GM12878 (cell line): ENCODE data around the gene APOH. TPM values are rescaled to one million over a fixed set of nuclear protein-coding genes. Genes with fewer than 3 reads are reported as not detected.
A peak's percentile ranks its signal among the peaks of the same experiment; 100 is the strongest.

Source experiments
- ATF7 ChIP-seq: fragments of 450-650 bp; IDR thresholded peaks from 2 replicates; pipeline ENCODE4 v1.6.1; 2016; ENCODE audit warnings: low read depth, mild to moderate bottlenecking
- BCL11A ChIP-seq: IDR thresholded peaks from 2 replicates; pipeline ENCODE4 v1.6.1; 2011; ENCODE audit warnings: low read depth, low read length
- CHD4 ChIP-seq: fragments of 200-600 bp; sonication (generic); IDR thresholded peaks from 2 replicates; pipeline ENCODE4 v1.6.1; 2016; ENCODE audit warnings: mild to moderate bottlenecking
- E2F4 ChIP-seq: IDR thresholded peaks from 2 replicates; pipeline ENCODE4 v1.6.1; 2012; ENCODE audit warnings: low read depth, low read length, improper control_type of control experiment
- EGR1 ChIP-seq, 2 experiments: IDR thresholded peaks; 1 replicate in 1 of 2; 2 replicates in 1 of 2; pipeline ENCODE4 v1.6.1; 2011 to 2012; ENCODE audit warnings: low read depth in 2 of 2, low read length in 2 of 2, borderline replicate concordance in 1 of 2, mild to moderate bottlenecking in 1 of 2, moderate library complexity in 1 of 2
- FOXM1 ChIP-seq: IDR thresholded peaks from 2 replicates; pipeline ENCODE4 v1.6.1; 2012; ENCODE audit warnings: low read depth, mild to moderate bottlenecking, inconsistent platforms, low read length, moderate library complexity
- IKZF2 ChIP-seq, 2 experiments: fragments of 450-650 bp; IDR thresholded peaks; 2 replicates each; pipeline ENCODE4 v1.6.1; 2017; ENCODE audit warnings: mild to moderate bottlenecking in 2 of 2, moderate library complexity in 2 of 2
- IRF4 ChIP-seq: IDR thresholded peaks from 2 replicates; pipeline ENCODE4 v1.6.1; 2011; ENCODE audit warnings: low read depth, low read length
- KDM1A ChIP-seq: fragments of 200-600 bp; sonication (generic); IDR thresholded peaks from 2 replicates; pipeline ENCODE4 v1.6.1; 2016; ENCODE audit warnings: borderline replicate concordance
- KLF5 ChIP-seq: fragments of 450-650 bp; IDR thresholded peaks from 2 replicates; pipeline ENCODE4 v1.6.1; 2014; ENCODE audit warnings: mild to moderate bottlenecking; ENCODE audit not compliant: partially characterized antibody
- MLLT1 ChIP-seq: fragments of 450-650 bp; IDR thresholded peaks from 2 replicates; pipeline ENCODE4 v1.6.1; 2016; ENCODE audit warnings: mild to moderate bottlenecking
- PAX8 ChIP-seq: fragments of 450-650 bp; IDR thresholded peaks from 2 replicates; pipeline ENCODE4 v1.6.1; 2017; ENCODE audit warnings: mild to moderate bottlenecking, moderate library complexity
- PKNOX1 ChIP-seq: fragments of 450-650 bp; IDR thresholded peaks from 2 replicates; pipeline ENCODE4 v1.6.1; 2016; ENCODE audit warnings: mild to moderate bottlenecking
- RB1 ChIP-seq: fragments of 450-650 bp; formaldehyde crosslinking; IDR thresholded peaks from 2 replicates; pipeline ENCODE4 v1.6.1; 2017; ENCODE audit warnings: mild to moderate bottlenecking, borderline replicate concordance
- RBBP5 ChIP-seq: fragments of 200-600 bp; sonication (generic); conservative IDR thresholded peaks from 2 replicates; pipeline ENCODE4 v1.6.1; 2016
- RUNX3 ChIP-seq: IDR thresholded peaks from 2 replicates; pipeline ENCODE4 v1.6.1; 2012; ENCODE audit warnings: low read length, inconsistent platforms
- SMAD5 ChIP-seq: IDR thresholded peaks from 2 replicates; pipeline ENCODE4 v1.6.1; 2016; ENCODE audit warnings: antibody characterized with exemption, low read depth
- SREBF1 ChIP-seq: IDR thresholded peaks from 2 replicates; pipeline ENCODE4 v1.6.1; 2012; ENCODE audit warnings: mild to moderate bottlenecking, low read length
- SREBF2 ChIP-seq: IDR thresholded peaks from 2 replicates; pipeline ENCODE4 v1.6.1; 2012; ENCODE audit warnings: mild to moderate bottlenecking, low read length
- ZBED1 ChIP-seq: IDR thresholded peaks from 2 replicates; pipeline ENCODE4 v1.6.1; 2016; ENCODE audit warnings: borderline replicate concordance
- ZNF687 ChIP-seq: fragments of 450-650 bp; IDR thresholded peaks from 2 replicates; pipeline ENCODE4 v1.6.1; 2017; ENCODE audit warnings: mild to moderate bottlenecking, moderate library complexity
- ZSCAN29 ChIP-seq: fragments of 450-650 bp; IDR thresholded peaks from 2 replicates; pipeline ENCODE4 v1.6.1; 2017; ENCODE audit warnings: mild to moderate bottlenecking, moderate library complexity
- polyA plus RNA-seq, 11 experiments: library from polyadenylated mRNA; depleted of rRNA in 4 of 11; unstranded in 6 of 11; stranded (reverse) in 5 of 11; fragments of >200 nt; fragmentation: Nextera tagmentation in 4 of 11; fragmentation: Illumina TruSeq in 1 of 11; extraction: Ambion mirVana in 4 of 11; extraction: Trizol in 1 of 11; gene quantifications; 1 replicate in 1 of 11; 2 replicates in 10 of 11; pipeline versions ENCODE4 v1.2.1 to v1.2.3, GENCODE V29; 2011 to 2016; ENCODE audit warnings: inconsistent platforms in 2 of 11, missing spikeins in 2 of 11, low read depth in 1 of 11
- total RNA-seq, 4 experiments: library from RNA; depleted of rRNA in 3 of 4; stranded (reverse); fragments of >200 nt in 3 of 4; fragmentation: Illumina TruSeq in 1 of 4; extraction: Trizol in 1 of 4; gene quantifications; 2 replicates each; pipeline versions ENCODE4 v1.2.1 to v1.2.3, GENCODE V29; 2013 to 2021

APOH gene
- total and polyA plus RNA-seq, 10 of the 15 experiments (the other 5 are each of a cell fraction or from before 2014, with no cell fraction given), result 1.8 TPM; not detected in 9

GRCh38 chr17:66191593-66192377 is 37.4 kb downstream of the APOH start, which contains the start of gene CEP112 (continued):
- TF ChIP-seq PKNOX1 (no peak), IKZF2 (IDR thresholded peaks at IDR 0.05) (peak; percentile 25 to 52; a peak in 2 of 4 replicates), ZBED1 (no peak), ATF7 (no peak), E2F4 (no peak), CHD4 (no peak), BCL11A (no peak), KLF5 (no peak), ZNF687 (no peak), SREBF2 (no peak), RUNX3 (peak; percentile 32; the same call in 1 of the 2 replicates), PAX8 (no peak), IRF4 (no peak), MLLT1 (no peak), ZSCAN29 (no peak), EGR1 (IDR thresholded peaks at IDR 0.05; ENCODE audit: borderline replicate concordance in 1 of 2, low read depth in 2 of 2, low read length in 2 of 2) (peak in 1 of 2 experiments; percentile 53; a peak in 1 of 3 replicates), RB1 (peak; percentile 68; the same call in 1 of the 2 replicates), FOXM1 (no peak), KDM1A (no peak), SREBF1 (no peak), SMAD5 (no peak), RBBP5 (no peak)
